NT2/D1 (cell line): Measurements from ENCODE around the gene CLMN.

Experiments used
- DNase-seq: peaks from one replicate; pipeline ENCODE4 v3.0.0-alpha.2; 2011; ENCODE audit warnings: low read depth, low spot score
- H3K27me3 ChIP-seq: 2 replicates; pipeline ENCODE4 v1.6.0; 2011; ENCODE audit warnings: mild to moderate bottlenecking; ENCODE audit not compliant: insufficient read length, insufficient read depth
- H3K36me3 ChIP-seq: 2 replicates; pipeline ENCODE4 v1.6.1; 2011; ENCODE audit warnings: mild to moderate bottlenecking, low read length, mixed read lengths; ENCODE audit not compliant: insufficient read depth, insufficient read length
- H3K4me1 ChIP-seq: 2 replicates; pipeline ENCODE4 v1.5.1; 2011; ENCODE audit not compliant: insufficient read depth, insufficient read length
- H3K4me3 ChIP-seq: 2 replicates; pipeline ENCODE4 v1.5.1; 2011; ENCODE audit warnings: low read depth; ENCODE audit not compliant: insufficient read length
- H3K9ac ChIP-seq: 2 replicates; pipeline ENCODE4 v1.6.0; 2011; ENCODE audit warnings: low read depth; ENCODE audit not compliant: insufficient read length
- H3K9me3 ChIP-seq: 2 replicates; pipeline ENCODE4 v1.5.1; 2011; ENCODE audit warnings: mild to moderate bottlenecking, low read length; ENCODE audit not compliant: insufficient read depth
- SUZ12 ChIP-seq: IDR thresholded peaks from 2 replicates; pipeline ENCODE4 v1.6.1; 2011; ENCODE audit not compliant: insufficient read length, insufficient read depth; ENCODE audit errors: extremely low read depth
- YY1 ChIP-seq: IDR thresholded peaks from 2 replicates; pipeline ENCODE4 v1.6.1; 2011; ENCODE audit not compliant: insufficient read length, insufficient read depth
- ZNF274 ChIP-seq: IDR thresholded peaks from 2 replicates; pipeline ENCODE4 v1.6.1; 2011; ENCODE audit warnings: mild to moderate bottlenecking, low read depth, low read length

The CLMN gene

DNA sequence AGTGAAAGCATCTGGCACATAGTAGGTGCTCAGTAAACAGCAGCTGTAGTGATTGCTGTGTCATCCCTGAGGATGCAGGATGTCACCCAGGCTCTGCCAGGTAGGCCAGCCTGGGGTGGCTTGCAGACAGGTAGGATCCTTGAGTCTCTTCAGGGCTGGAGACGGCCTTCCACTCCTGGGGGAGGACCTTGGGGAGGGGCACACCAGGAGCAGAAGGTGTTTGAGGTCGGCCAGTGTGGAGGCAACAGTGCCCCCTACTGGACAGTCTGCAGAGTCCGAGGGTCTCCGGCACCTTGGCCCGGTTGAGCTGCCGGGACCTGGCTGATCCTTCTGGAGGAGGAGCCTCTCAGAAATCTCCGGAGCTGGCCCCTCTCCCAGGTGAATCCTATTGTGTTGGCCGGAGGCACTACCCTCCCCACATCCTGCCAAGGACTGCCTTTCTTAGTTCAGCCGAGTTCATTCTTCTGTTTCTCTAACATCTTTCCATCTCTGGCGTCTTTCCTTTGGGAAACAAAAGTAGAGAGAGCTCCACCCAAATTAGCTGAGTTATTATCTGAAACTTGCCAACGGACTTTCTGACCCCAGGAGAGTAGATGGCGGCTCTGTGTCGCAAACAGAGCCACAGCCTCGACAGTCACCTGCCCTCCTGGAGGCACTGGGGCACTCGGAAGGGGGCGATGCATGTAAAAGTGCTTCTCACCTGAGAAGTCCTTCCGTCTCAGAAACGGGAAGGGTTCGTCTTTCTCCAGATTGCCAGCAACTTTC, 41.8 kb upstream of the CLMN start:
- peaks cover 6% of the 10 kb centered on the region for H3K4me1 ChIP-seq
- H3K9ac ChIP-seq = peak overlapping the region; percentile 67
- H3K9me3 ChIP-seq = no peaks in the 10 kb centered on the region
- TF ChIP-seq YY1 (no peak), SUZ12 (no peak), ZNF274 (no peak)
- peak overlapping the region; percentile 41 for H3K4me3 ChIP-seq
- no peak for DNase-seq
- H3K27me3 ChIP-seq = no peaks in the 10 kb centered on the region
- H3K36me3 ChIP-seq = no peaks in the 10 kb centered on the region

DNA sequence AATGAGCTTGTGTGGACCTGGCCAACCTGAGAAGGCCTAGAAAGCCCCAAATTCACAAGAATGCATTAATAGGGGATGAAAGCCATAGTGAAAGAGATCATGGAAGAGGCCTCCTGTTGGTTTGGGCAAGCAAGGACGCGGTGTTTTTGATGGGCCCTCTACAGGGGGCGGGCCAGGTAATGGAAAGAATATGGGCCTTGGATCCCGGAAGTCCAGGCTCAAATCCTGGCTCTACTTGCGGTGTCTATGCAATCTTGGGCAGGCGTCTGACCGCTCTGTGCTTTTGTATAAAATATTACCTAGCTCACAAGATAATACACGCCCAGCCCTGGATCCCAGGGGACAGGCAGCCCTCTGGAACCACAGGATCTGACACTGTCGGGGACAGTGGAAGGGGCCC, 41.1 kb upstream of the CLMN start:
- H3K36me3 ChIP-seq = no peaks in the 10 kb centered on the region
- no peak overlapping the region for H3K4me3 ChIP-seq
- no peak for DNase-seq
- H3K9me3 ChIP-seq = no peaks in the 10 kb centered on the region
- no peak overlapping the region for H3K9ac ChIP-seq
- peaks cover 6% of the 10 kb centered on the region for H3K4me1 ChIP-seq
- no peaks in the 10 kb centered on the region for H3K27me3 ChIP-seq
- no peak for TF ChIP-seq SUZ12
- no peak for TF ChIP-seq ZNF274
- TF ChIP-seq YY1 = no peak

DNA sequence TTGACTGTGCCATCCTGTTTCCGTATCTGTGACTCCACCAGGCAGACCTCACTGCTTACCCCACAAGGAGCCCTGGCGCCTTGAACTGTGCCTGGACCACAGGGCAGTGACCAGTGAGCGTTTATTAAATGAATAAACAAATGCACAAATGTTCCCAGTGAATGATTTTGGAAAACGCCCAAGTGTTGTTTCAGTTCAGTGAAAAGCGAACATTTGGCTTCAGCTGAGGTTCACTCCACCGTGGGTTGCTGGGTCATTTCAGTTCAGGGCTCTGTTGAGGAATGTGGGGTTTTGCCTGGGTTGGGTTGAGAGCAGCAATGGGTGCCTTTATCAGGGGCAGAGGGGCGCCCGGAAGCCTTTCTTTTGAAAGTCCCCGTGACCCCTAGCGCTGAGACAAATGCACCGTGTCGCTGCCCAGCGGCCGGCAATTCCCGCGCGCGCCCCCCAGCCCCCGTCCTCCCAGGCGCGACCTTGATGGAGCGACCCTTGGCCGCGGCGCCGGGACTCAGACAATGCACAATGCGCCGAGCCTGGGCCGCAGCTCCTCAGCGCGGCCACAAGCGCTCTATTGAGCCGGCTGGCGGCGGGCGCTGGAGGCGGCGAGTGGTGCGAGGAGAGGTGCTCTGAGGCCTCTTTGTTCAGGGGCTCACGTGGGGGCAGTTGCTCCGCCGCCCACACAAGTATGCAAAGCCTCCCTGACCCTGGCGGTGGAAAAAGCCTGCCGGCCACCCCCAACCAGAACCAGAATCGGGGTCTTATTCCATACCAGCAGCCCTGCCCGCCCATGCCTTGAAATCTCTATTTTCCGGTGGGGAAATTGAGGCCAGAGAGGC, 40.5 kb upstream of the CLMN start:
- H3K4me3 ChIP-seq = no peak overlapping the region
- no peak overlapping the region for H3K9ac ChIP-seq
- no peaks in the 10 kb centered on the region for H3K36me3 ChIP-seq
- H3K9me3 ChIP-seq = no peaks in the 10 kb centered on the region
- no peaks in the 10 kb centered on the region for H3K27me3 ChIP-seq
- TF ChIP-seq ZNF274 (no peak), SUZ12 (no peak), YY1 (no peak)
- DNase-seq = no peak
- peaks cover 6% of the 10 kb centered on the region for H3K4me1 ChIP-seq

DNA sequence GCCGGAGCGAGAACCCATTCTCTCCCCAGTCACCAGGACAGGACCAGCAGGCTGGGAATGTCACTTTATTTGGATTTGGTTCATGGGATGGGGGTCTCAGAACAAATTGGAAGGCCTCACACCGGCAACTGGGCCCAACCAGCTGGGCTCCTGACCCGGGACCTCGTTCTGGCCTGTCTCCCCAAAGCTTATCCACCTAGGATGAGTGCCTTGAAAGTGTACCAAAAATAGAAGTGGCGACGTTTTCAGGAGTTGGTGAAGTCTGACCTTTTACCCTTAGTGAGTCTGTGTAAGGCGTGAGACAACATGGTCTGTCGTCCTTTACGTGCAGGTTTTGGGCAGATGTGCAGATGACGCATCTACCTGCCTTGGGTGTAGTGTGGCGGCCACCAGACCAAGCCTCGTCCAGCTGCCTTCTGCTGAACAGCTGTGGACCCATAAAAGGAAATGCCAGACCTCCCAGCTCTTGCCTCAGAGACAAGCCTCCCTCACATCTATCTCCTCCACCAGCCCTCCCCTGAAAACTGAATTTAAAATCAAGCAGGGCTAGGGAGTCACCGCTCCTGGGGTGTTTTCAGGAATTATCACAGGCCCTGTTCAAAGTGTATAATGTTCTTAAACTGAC, 36.6 kb upstream of the CLMN start:
- no peak for DNase-seq
- peaks cover 3% of the 10 kb centered on the region for H3K4me1 ChIP-seq
- H3K36me3 ChIP-seq = no peaks in the 10 kb centered on the region
- no peaks in the 10 kb centered on the region for H3K27me3 ChIP-seq
- H3K9me3 ChIP-seq = no peaks in the 10 kb centered on the region
- no peak overlapping the region for H3K4me3 ChIP-seq
- no peak for TF ChIP-seq SUZ12
- no peak overlapping the region for H3K9ac ChIP-seq

DNA sequence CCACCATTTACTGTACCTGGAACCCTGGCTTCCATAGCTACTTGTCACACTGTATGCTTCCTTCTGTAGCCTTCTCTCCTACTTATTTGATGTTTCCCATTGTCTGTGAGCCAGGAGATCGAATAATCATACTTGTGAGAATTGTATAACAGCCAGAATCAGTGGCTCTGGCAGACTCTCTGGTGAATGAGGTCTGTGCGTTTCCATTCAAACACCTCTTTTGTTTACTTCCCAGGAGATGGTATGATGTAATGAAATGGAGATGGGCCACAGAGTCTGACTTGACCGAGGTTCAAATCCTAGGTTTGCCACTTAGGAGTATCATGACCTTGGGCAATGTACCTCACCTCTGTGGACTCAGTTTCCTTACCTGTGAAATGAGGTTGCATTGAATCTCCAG, 35.7 kb upstream of the CLMN start:
- Histone ChIP-seq H3K9ac (no peak overlapping the region), H3K9me3 (no peaks in the 10 kb centered on the region), H3K27me3 (no peaks in the 10 kb centered on the region), H3K4me3 (no peak overlapping the region), H3K36me3 (no peaks in the 10 kb centered on the region), H3K4me1 (no peaks in the 10 kb centered on the region)
- DNase-seq = no peak
- no peak for TF ChIP-seq SUZ12
- no peak for TF ChIP-seq ZNF274
- TF ChIP-seq YY1 = no peak

DNA sequence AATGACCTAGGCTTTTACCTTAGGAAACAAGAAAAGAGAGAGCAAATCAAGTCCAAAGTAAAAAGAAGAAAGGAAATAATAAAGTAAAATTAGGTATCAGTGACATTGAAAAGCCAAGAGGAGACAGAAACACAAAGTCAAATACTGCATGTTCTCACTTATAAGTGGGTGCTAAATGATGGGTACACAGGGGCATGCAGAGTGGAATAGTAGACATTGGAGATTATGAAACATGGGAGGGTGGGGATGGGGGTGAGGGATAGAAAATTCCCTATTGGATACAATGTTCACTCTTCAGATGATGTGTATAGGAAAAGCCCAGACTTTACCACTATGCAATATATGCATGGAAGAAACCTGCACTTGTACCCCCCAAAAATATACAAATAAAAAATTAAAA, 35.1 kb upstream of the CLMN start:
- no peak overlapping the region for H3K9ac ChIP-seq
- H3K4me1 ChIP-seq = no peaks in the 10 kb centered on the region
- no peaks in the 10 kb centered on the region for H3K36me3 ChIP-seq
- no peaks in the 10 kb centered on the region for H3K27me3 ChIP-seq
- H3K4me3 ChIP-seq = no peak overlapping the region
- TF ChIP-seq SUZ12 (no peak), ZNF274 (no peak), YY1 (no peak)
- H3K9me3 ChIP-seq = no peaks in the 10 kb centered on the region
- DNase-seq = no peak

DNA sequence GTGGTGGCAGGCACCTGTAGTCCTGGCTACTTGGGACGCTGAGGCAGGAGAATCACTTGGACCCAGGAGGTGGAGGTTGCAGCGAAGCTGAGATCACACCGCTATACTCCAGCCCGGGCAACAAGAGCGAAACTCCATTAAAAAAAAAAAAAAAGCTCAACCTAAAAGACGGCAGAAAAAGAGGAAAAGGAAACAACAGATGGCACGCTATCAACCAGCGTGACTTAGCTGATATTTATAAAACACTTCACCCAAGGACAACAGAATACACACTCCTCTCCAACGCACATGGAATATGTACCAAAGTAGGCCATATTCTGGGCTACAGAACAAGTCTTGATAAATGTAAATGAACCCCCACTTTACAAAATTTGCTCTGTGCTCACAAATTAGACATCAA, 34.0 kb upstream of the CLMN start:
- H3K36me3 ChIP-seq = no peaks in the 10 kb centered on the region
- DNase-seq = no peak
- no peak for TF ChIP-seq YY1
- no peak for TF ChIP-seq SUZ12
- TF ChIP-seq ZNF274 = no peak
- H3K4me3 ChIP-seq = no peak overlapping the region
- H3K27me3 ChIP-seq = no peaks in the 10 kb centered on the region
- no peak overlapping the region for H3K9ac ChIP-seq
- no peaks in the 10 kb centered on the region for H3K4me1 ChIP-seq
- no peaks in the 10 kb centered on the region for H3K9me3 ChIP-seq
